T-cell (primary cell): Measurements from ENCODE around the gene RASA2. TPM values are rescaled to one million over a fixed set of nuclear protein-coding genes. Genes with fewer than 3 reads are reported as not detected.
A peak's percentile ranks its signal among the peaks of the same experiment; 100 is the strongest.

ENCODE experiments used
- ATAC-seq, 4 experiments: fragments of 200-7000 bp in 3 of 4; fragments of 150-1000 bp in 1 of 4; cut with Tn5 transposase; replicated peaks in 1 of 4; 1 replicate in 3 of 4; 2 replicates in 1 of 4; pipeline ENCODE4 v1.10.0; 2021; ENCODE audit warnings: moderate library complexity in 3 of 4, mild to moderate bottlenecking in 2 of 4, moderate number of reproducible peaks in 1 of 4
- CTCF ChIA-PET, 2 donors: fragments of 300-600 bp; sonication (Branson Sonifier 250); formaldehyde crosslinking; loops; one replicate each; lab custom pipeline; 2022; ENCODE audit warnings: antibody characterized with exemption in 2 of 2; lab: Charles Lee
- POLR2A ChIA-PET, 2 donors: fragments of 300-600 bp; sonication (Branson Sonifier 250); formaldehyde crosslinking; loops; one replicate each; lab custom pipeline; 2022; ENCODE audit warnings: antibody characterized with exemption in 2 of 2; lab: Charles Lee
- DNase-seq, 35 experiments: peaks; one replicate each; pipeline versions ENCODE4 v3.0.0 to v3.0.0-alpha.2; 2013 to 2023
- H3K27ac ChIP-seq: one replicate; pipeline ENCODE4 v1.5.1; 2013; ENCODE audit warnings: low read length
- H3K27me3 ChIP-seq, 2 experiments: replicated peaks in 1 of 2; 1 replicate in 1 of 2; 2 replicates in 1 of 2; pipeline versions ENCODE4 v1.6.1 to v1.7.0; 2013; ENCODE audit warnings: low read length in 1 of 2, mixed read lengths in 1 of 2; ENCODE audit not compliant: control insufficient read depth in 2 of 2, insufficient read depth in 2 of 2; ENCODE audit errors: extremely low read depth in 1 of 2
- H3K36me3 ChIP-seq, 2 donors: 1 replicate in 1 of 2; 2 replicates in 1 of 2; pipeline versions ENCODE4 v1.6.1 to v1.7.0; 2013; ENCODE audit warnings: low read length in 1 of 2; ENCODE audit not compliant: control insufficient read depth in 2 of 2, insufficient read depth in 1 of 2; ENCODE audit errors: extremely low read depth in 1 of 2
- H3K4me1 ChIP-seq, 2 experiments: 1 replicate in 1 of 2; 2 replicates in 1 of 2; pipeline versions ENCODE4 v1.6.1 to v1.7.0; 2013; ENCODE audit warnings: low read length in 2 of 2, mixed read lengths in 1 of 2; ENCODE audit not compliant: insufficient read depth in 2 of 2, control insufficient read depth in 1 of 2; ENCODE audit errors: extremely low read depth in 1 of 2
- H3K4me3 ChIP-seq, 2 donors: 1 replicate in 1 of 2; 2 replicates in 1 of 2; pipeline versions ENCODE4 v1.5.1 to v1.7.0; 2013; ENCODE audit warnings: mild to moderate bottlenecking in 2 of 2, low read length in 1 of 2, moderate library complexity in 1 of 2; ENCODE audit not compliant: control insufficient read depth in 1 of 2; ENCODE audit errors: extremely low read depth in 1 of 2
- H3K9me3 ChIP-seq: 2 replicates; pipeline ENCODE4 v1.7.0; 2013
- H3K27ac Mint-ChIP-seq, 2 donors: one replicate each; pipeline ENCODE4 v1.8.0; 2020 to 2021; ENCODE audit warnings: mild to moderate bottlenecking in 2 of 2, mixed read lengths in 2 of 2
- H3K27me3 Mint-ChIP-seq, 2 donors: one replicate each; pipeline ENCODE4 v1.8.0; 2021 to 2022; ENCODE audit warnings: mixed read lengths in 2 of 2
- H3K36me3 Mint-ChIP-seq: one replicate; pipeline ENCODE4 v1.8.0; 2021; ENCODE audit warnings: mixed read lengths
- H3K4me1 Mint-ChIP-seq, 3 donors: one replicate each; pipeline ENCODE4 v1.8.0; 2020 to 2022; ENCODE audit warnings: mixed read lengths in 3 of 3, mild to moderate bottlenecking in 1 of 3
- H3K4me3 Mint-ChIP-seq, 3 donors: one replicate each; pipeline ENCODE4 v1.8.0; 2020 to 2022; ENCODE audit warnings: mild to moderate bottlenecking in 3 of 3, mixed read lengths in 3 of 3, moderate library complexity in 3 of 3
- H3K9me3 Mint-ChIP-seq, 3 donors: one replicate each; pipeline ENCODE4 v1.8.0; 2020 to 2022; ENCODE audit warnings: mixed read lengths in 3 of 3
- WGBS: methylation state at CpG from one replicate; pipeline ENCODE4 v1.1.5; 2013; ENCODE audit warnings: missing lambda C conversion rate; ENCODE audit not compliant: insufficient coverage; 5-methylcytosine and 5-hydroxymethylcytosine counted together
- total RNA-seq, 35 experiments: library from RNA in 6 of 35; stranded (reverse) in 6 of 35; fragments of 120-200 nt in 1 of 35; gene quantifications; one replicate each; pipeline versions ENCODE4 v1.2.1 to v1.2.4 and lab custom pipeline; 2013 to 2026

RASA2 gene
- total RNA-seq, 5 donors from 2014 or later (not counting 1 experiment from before 2014, with no cell fraction given) = 52.7 to 80.0 (median 62.6) TPM

GRCh38 chr3:141511361-141511760 lies 24.5 kb downstream of the RASA2 start:
- H3K27ac ChIP-seq = no peak overlapping the region
- Mint-ChIP-seq H3K4me1 (peaks cover 74 to 84% (median 74%) of the 10 kb centered on the region in 3 donors), H3K4me3 (peak overlapping the region in 1 of 3 donors; percentile 31), H3K36me3 (peaks cover 56% of the 10 kb centered on the region), H3K27ac (peak overlapping the region in 1 of 2 donors; percentile 3), H3K9me3 (peaks cover 0 to 7% (median 0%) of the 10 kb centered on the region in 3 donors), H3K27me3 (no peaks in the 10 kb centered on the region)
- peaks cover 15 to 29% of the 10 kb centered on the region in 2 experiments for H3K4me1 ChIP-seq
- H3K9me3 ChIP-seq = no peaks in the 10 kb centered on the region
- H3K27me3 ChIP-seq = no peaks in the 10 kb centered on the region
- WGBS = 94% methylated on average over 4 of the region's 4 CpGs
- H3K36me3 ChIP-seq = peaks cover 0 to 23% of the 10 kb centered on the region in 2 donors
- no peak for DNase-seq
- H3K4me3 ChIP-seq = no peak overlapping the region
- ATAC-seq = no peak
- POLR2A ChIA-PET = interaction anchor here (0.6 kb wide), 2 partner anchors 36 to 664 kb away, joined by 3 read pairs; no protein-coding TSS in a partner anchor
- CTCF ChIA-PET = no interaction called here

- Mint-ChIP-seq H3K4me1 (peaks cover 61 to 70% (median 65%) of the 10 kb centered on the region in 3 donors), H3K9me3 (peaks cover 3 to 7% (median 4%) of the 10 kb centered on the region in 3 donors), H3K27me3 (no peaks in the 10 kb centered on the region), H3K27ac (peak overlapping the region in 1 of 2 donors; percentile 69), H3K4me3 (no peak overlapping the region), H3K36me3 (peaks cover 78% of the 10 kb centered on the region)
- CTCF ChIA-PET = interaction anchor here (0.6 to 1.9 kb wide), 12 partner anchors 13 to 203 kb away, joined by 3 to 8 read pairs (median 4); no protein-coding TSS in a partner anchor
- no peak overlapping the region for H3K4me3 ChIP-seq
- H3K27ac ChIP-seq = no peak overlapping the region
- H3K36me3 ChIP-seq = peaks cover 5 to 39% of the 10 kb centered on the region in 2 donors
- ATAC-seq (no peak), DNase-seq (no peak)
- H3K27me3 ChIP-seq = no peaks in the 10 kb centered on the region
- POLR2A ChIA-PET = interaction anchor here (0.6 to 1.9 kb wide), 8 partner anchors 10 to 248 kb away, joined by 3 to 18 read pairs (median 4); no protein-coding TSS in a partner anchor
- H3K4me1 ChIP-seq = peaks cover 10 to 17% of the 10 kb centered on the region in 2 experiments
- no peaks in the 10 kb centered on the region for H3K9me3 ChIP-seq
Observed at GRCh38 chr3:141514382-141514781, 27.6 kb downstream of the RASA2 start.

GRCh38 chr3:141519587-141519986 lies 32.8 kb downstream of the RASA2 start:
- Histone ChIP-seq H3K27me3 (no peaks in the 10 kb centered on the region), H3K27ac (no peak overlapping the region), H3K4me1 (peaks cover 12 to 19% of the 10 kb centered on the region in 2 experiments), H3K36me3 (peaks cover 10 to 50% of the 10 kb centered on the region in 2 donors), H3K4me3 (no peak overlapping the region), H3K9me3 (no peaks in the 10 kb centered on the region)
- peaks cover 59 to 62% (median 62%) of the 10 kb centered on the region in 3 donors for H3K4me1 Mint-ChIP-seq
- H3K36me3 Mint-ChIP-seq = peaks cover 64% of the 10 kb centered on the region
- H3K27me3 Mint-ChIP-seq = no peaks in the 10 kb centered on the region
- H3K4me3 Mint-ChIP-seq = peak overlapping the region in 2 of 3 donors; percentile 18 to 41
- H3K9me3 Mint-ChIP-seq = peaks cover 0 to 4% (median 3%) of the 10 kb centered on the region in 3 donors
- H3K27ac Mint-ChIP-seq = peak overlapping the region; percentile 73 to 76
- ATAC-seq (no peak), DNase-seq (no peak)
- POLR2A ChIA-PET = interaction anchor here (0.6 to 0.7 kb wide), 8 partner anchors 9 to 57 kb away, joined by 3 to 8 read pairs (median 6); no protein-coding TSS in a partner anchor
- CTCF ChIA-PET = interaction anchor here (0.6 to 0.8 kb wide), 3 partner anchors 32 to 981 kb away, joined by 3 to 5 read pairs (median 5); no protein-coding TSS in a partner anchor
- WGBS = no CpG with 5 or more reads among the region's 3 CpGs

- ChIA-PET POLR2A (interaction anchor here in 1 of 2 donors (0.6 to 1.0 kb wide), 4 partner anchors 9 to 23 kb away, joined by 4 to 11 read pairs (median 6); no protein-coding TSS in a partner anchor), CTCF (interaction anchor here in 1 of 2 donors (0.6 to 0.9 kb wide), 2 partner anchors 11 to 16 kb away, joined by 4 read pairs; no protein-coding TSS in a partner anchor)
- DNase-seq (no peak), ATAC-seq (no peak)
- no peaks in the 10 kb centered on the region for H3K27me3 Mint-ChIP-seq
- no peak overlapping the region for H3K27ac ChIP-seq
- H3K36me3 ChIP-seq = peaks cover 10 to 43% of the 10 kb centered on the region in 2 donors
- H3K27ac Mint-ChIP-seq = peak overlapping the region; percentile 56 to 58
- H3K4me3 ChIP-seq = no peak overlapping the region
- peaks cover 60% of the 10 kb centered on the region for H3K36me3 Mint-ChIP-seq
- H3K27me3 ChIP-seq = no peaks in the 10 kb centered on the region
- peaks cover 0 to 4% (median 3%) of the 10 kb centered on the region in 3 donors for H3K9me3 Mint-ChIP-seq
- no peak overlapping the region for H3K4me3 Mint-ChIP-seq
- H3K4me1 Mint-ChIP-seq = peaks cover 70 to 75% (median 74%) of the 10 kb centered on the region in 3 donors
- no peaks in the 10 kb centered on the region for H3K9me3 ChIP-seq
- H3K4me1 ChIP-seq = peaks cover 31 to 33% of the 10 kb centered on the region in 2 experiments
Observed at GRCh38 chr3:141521781-141522180, 35.0 kb downstream of the RASA2 start.

GRCh38 chr3:141523615-141524375 lies 37.0 kb downstream of the RASA2 start:
- H3K27ac Mint-ChIP-seq = peak overlapping the region; percentile 90 to 94

GRCh38 chr3:141524988-141525387 lies 38.2 kb downstream of the RASA2 start:
- peak overlapping the region; percentile 9 for H3K27ac ChIP-seq
- WGBS = 20% methylated on average over 1 of the region's 1 CpG
- H3K4me3 Mint-ChIP-seq = peak overlapping the region in 1 of 3 donors; percentile 48

More at GRCh38 chr3:141523615-141524375, 37.0 kb downstream of the RASA2 start:
- Histone ChIP-seq H3K27me3 (no peaks in the 10 kb centered on the region), H3K4me3 (no peak overlapping the region), H3K4me1 (peaks cover 29 to 45% of the 10 kb centered on the region in 2 experiments), H3K36me3 (peaks cover 5 to 31% of the 10 kb centered on the region in 2 donors), H3K9me3 (no peaks in the 10 kb centered on the region), H3K27ac (no peak overlapping the region)
- Mint-ChIP-seq H3K36me3 (peaks cover 42% of the 10 kb centered on the region), H3K4me1 (peaks cover 83 to 84% (median 84%) of the 10 kb centered on the region in 3 donors), H3K27me3 (no peaks in the 10 kb centered on the region), H3K4me3 (no peak overlapping the region), H3K9me3 (no peaks in the 10 kb centered on the region)
- ATAC-seq (no peak), DNase-seq (no peak)
- CTCF ChIA-PET = interaction anchor here (0.5 to 1.0 kb wide), 3 partner anchors 37 to 229 kb away, joined by 3 to 6 read pairs (median 3); no protein-coding TSS in a partner anchor
- POLR2A ChIA-PET = interaction anchor here (0.6 to 3.1 kb wide), 4 partner anchors 9 to 527 kb away, joined by 3 to 18 read pairs (median 3); no protein-coding TSS in a partner anchor
- WGBS = 100% methylated on average over 2 of the region's 4 CpGs

More at GRCh38 chr3:141524988-141525387, 38.2 kb downstream of the RASA2 start:
- Mint-ChIP-seq H3K9me3 (no peaks in the 10 kb centered on the region), H3K36me3 (peaks cover 33% of the 10 kb centered on the region), H3K27ac (peak overlapping the region; percentile 90 to 94), H3K27me3 (no peaks in the 10 kb centered on the region), H3K4me1 (peaks cover 84 to 86% (median 85%) of the 10 kb centered on the region in 3 donors)
- DNase-seq (no peak), ATAC-seq (no peak)
- POLR2A ChIA-PET = interaction anchor here (1.2 to 3.1 kb wide), 2 partner anchors 10 kb away, joined by 3 to 18 read pairs; no protein-coding TSS in a partner anchor
- no peaks in the 10 kb centered on the region for H3K9me3 ChIP-seq
- H3K27me3 ChIP-seq = no peaks in the 10 kb centered on the region
- no peak overlapping the region for H3K4me3 ChIP-seq
- peaks cover 5 to 31% of the 10 kb centered on the region in 2 donors for H3K36me3 ChIP-seq
- H3K4me1 ChIP-seq = peaks cover 30 to 55% of the 10 kb centered on the region in 2 experiments
- CTCF ChIA-PET = interaction anchor here (0.5 to 1.6 kb wide), 6 partner anchors 16 to 203 kb away, joined by 3 to 8 read pairs (median 3); no protein-coding TSS in a partner anchor
